Progenitor cell of endocrine pancreas (in vitro differentiated cells): ENCODE measurements around the gene TADA3. TPM values are rescaled to one million over a fixed set of nuclear protein-coding genes. Genes with fewer than 3 reads are reported as not detected.

Source experiments
- DNase-seq: peaks from one replicate; pipeline ENCODE4 v3.0.0; 2021; ENCODE audit warnings: low spot score; ENCODE audit not compliant: unreplicated experiment
- H3K27ac Mint-ChIP-seq: 2 replicates; pipeline ENCODE4 v1.8.0; 2021; ENCODE audit warnings: mild to moderate bottlenecking, moderate library complexity, mixed read lengths
- H3K27me3 Mint-ChIP-seq: 2 replicates; pipeline ENCODE4 v1.8.0; 2021; ENCODE audit warnings: mixed read lengths
- H3K36me3 Mint-ChIP-seq: 2 replicates; pipeline ENCODE4 v1.8.0; 2022; ENCODE audit warnings: mixed read lengths; ENCODE audit not compliant: insufficient read depth
- H3K4me1 Mint-ChIP-seq: 2 replicates; pipeline ENCODE4 v1.8.0; 2021; ENCODE audit warnings: low read depth, mixed read lengths
- H3K4me3 Mint-ChIP-seq: 2 replicates; pipeline ENCODE4 v1.8.0; 2021; ENCODE audit warnings: low read depth, mild to moderate bottlenecking, moderate library complexity, mixed read lengths
- H3K9me3 Mint-ChIP-seq: 2 replicates; pipeline ENCODE4 v1.8.0; 2021; ENCODE audit warnings: low read depth, mixed read lengths
- total RNA-seq: library from RNA; stranded (reverse); gene quantifications from 2 replicates; pipeline ENCODE4 v1.2.1, GENCODE V29; 2021
- TF ChIP-seq, protein P1 (sequence below): fragments of 200-600 bp; sonication (generic); IDR thresholded peaks from one replicate; pipeline ENCODE4 v1.5.0; 2021; ENCODE audit warnings: antibody characterized with exemption, mild to moderate bottlenecking; ENCODE audit not compliant: unreplicated experiment

TADA3 gene
- total RNA-seq, 1 donor from 2014 or later, result 70.8 TPM

DNA sequence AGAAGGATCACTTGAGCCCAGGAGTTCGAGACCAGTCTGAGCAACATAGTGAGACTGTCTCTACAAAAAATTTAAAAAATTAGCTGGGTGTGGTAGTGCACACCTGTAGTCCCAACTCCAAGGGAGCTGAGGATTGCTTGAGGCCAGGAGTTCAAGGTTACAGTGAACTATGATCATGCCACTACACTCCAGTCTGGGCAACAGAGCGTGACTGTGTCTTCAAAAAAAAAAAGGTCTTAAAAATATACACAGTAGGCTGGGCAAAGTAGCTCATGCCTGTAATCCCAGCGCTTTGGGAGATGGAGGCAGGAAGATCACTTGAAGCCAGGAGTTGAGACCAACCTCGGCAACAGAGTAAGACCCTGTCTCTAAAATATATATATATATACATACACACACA is 11.4 kb downstream of the TADA3 start:
- H3K27me3 Mint-ChIP-seq, result no peaks in the 10 kb centered on the region
- H3K27ac Mint-ChIP-seq, result no peak overlapping the region
- H3K4me3 Mint-ChIP-seq, result no peak overlapping the region

GRCh38 chr3:9780458-9780812 is 11.8 kb downstream of the TADA3 start:
- no peaks in the 10 kb centered on the region for H3K4me1 Mint-ChIP-seq
- no peaks in the 10 kb centered on the region for H3K9me3 Mint-ChIP-seq
- no peak overlapping the region for H3K4me3 Mint-ChIP-seq
- no peak for DNase-seq
- TF ChIP-seq, protein P1, sequence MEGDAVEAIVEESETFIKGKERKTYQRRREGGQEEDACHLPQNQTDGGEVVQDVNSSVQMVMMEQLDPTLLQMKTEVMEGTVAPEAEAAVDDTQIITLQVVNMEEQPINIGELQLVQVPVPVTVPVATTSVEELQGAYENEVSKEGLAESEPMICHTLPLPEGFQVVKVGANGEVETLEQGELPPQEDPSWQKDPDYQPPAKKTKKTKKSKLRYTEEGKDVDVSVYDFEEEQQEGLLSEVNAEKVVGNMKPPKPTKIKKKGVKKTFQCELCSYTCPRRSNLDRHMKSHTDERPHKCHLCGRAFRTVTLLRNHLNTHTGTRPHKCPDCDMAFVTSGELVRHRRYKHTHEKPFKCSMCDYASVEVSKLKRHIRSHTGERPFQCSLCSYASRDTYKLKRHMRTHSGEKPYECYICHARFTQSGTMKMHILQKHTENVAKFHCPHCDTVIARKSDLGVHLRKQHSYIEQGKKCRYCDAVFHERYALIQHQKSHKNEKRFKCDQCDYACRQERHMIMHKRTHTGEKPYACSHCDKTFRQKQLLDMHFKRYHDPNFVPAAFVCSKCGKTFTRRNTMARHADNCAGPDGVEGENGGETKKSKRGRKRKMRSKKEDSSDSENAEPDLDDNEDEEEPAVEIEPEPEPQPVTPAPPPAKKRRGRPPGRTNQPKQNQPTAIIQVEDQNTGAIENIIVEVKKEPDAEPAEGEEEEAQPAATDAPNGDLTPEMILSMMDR, result no peak
- H3K27me3 Mint-ChIP-seq, result no peaks in the 10 kb centered on the region
- H3K36me3 Mint-ChIP-seq, result peaks cover 7% of the 10 kb centered on the region
- H3K27ac Mint-ChIP-seq, result no peak overlapping the region

More for the DNA sequence above, 11.4 kb downstream of the TADA3 start:
- TF ChIP-seq, protein P1, result no peak
- Mint-ChIP-seq H3K36me3 (peaks cover 10% of the 10 kb centered on the region), H3K9me3 (no peaks in the 10 kb centered on the region), H3K4me1 (no peaks in the 10 kb centered on the region)
- no peak for DNase-seq

DNA sequence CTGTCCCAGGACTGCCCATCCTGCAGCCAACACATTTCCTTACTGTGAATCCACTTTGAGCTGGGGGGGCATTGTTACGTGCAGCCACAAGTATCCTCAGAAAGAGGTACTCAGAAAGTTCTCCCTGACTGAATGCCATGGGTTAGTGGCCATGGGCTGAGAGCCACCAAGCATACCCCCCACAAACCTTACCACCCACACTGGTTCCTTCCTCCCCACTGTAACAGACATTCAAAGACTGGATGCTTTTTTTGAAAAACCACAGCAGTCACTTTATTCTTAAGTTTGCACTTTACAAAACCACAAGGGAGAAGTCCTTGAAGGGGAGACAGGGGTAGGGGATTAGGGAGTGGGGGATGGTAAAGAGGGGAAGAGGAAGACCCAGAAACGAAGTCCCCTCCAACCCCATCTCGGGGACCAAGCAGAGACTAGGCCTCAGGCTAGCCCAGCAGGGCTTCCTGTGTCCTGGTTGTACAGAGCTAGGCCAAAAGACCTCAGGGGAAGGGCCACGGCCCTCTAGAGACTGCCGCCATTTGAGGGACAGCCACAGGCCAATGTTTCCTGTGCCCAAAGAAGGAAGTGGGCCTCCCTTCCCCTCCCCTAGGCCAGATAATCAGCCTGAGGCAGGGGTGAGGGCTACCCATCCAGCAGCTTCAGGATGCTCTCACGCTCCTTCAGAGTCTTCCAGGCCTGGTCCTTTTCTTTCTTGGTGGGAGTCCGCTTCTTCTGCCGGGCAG is 12.4 kb downstream of the TADA3 start:
- no peak for DNase-seq
- H3K9me3 Mint-ChIP-seq, result no peaks in the 10 kb centered on the region
- no peak overlapping the region for H3K27ac Mint-ChIP-seq
- peaks cover 5% of the 10 kb centered on the region for H3K36me3 Mint-ChIP-seq
- no peak overlapping the region for H3K4me3 Mint-ChIP-seq
- TF ChIP-seq, protein P1, result no peak
- H3K27me3 Mint-ChIP-seq, result no peaks in the 10 kb centered on the region
- H3K4me1 Mint-ChIP-seq, result no peaks in the 10 kb centered on the region

GRCh38 chr3:9779075-9779593 is 13.1 kb downstream of the TADA3 start:
- H3K4me1 Mint-ChIP-seq, result no peaks in the 10 kb centered on the region
- H3K27me3 Mint-ChIP-seq, result no peaks in the 10 kb centered on the region
- peaks cover 3% of the 10 kb centered on the region for H3K36me3 Mint-ChIP-seq
- DNase-seq, result no peak
- H3K27ac Mint-ChIP-seq, result no peak overlapping the region
- no peak overlapping the region for H3K4me3 Mint-ChIP-seq
- no peaks in the 10 kb centered on the region for H3K9me3 Mint-ChIP-seq
- TF ChIP-seq, protein P1, result no peak

DNA sequence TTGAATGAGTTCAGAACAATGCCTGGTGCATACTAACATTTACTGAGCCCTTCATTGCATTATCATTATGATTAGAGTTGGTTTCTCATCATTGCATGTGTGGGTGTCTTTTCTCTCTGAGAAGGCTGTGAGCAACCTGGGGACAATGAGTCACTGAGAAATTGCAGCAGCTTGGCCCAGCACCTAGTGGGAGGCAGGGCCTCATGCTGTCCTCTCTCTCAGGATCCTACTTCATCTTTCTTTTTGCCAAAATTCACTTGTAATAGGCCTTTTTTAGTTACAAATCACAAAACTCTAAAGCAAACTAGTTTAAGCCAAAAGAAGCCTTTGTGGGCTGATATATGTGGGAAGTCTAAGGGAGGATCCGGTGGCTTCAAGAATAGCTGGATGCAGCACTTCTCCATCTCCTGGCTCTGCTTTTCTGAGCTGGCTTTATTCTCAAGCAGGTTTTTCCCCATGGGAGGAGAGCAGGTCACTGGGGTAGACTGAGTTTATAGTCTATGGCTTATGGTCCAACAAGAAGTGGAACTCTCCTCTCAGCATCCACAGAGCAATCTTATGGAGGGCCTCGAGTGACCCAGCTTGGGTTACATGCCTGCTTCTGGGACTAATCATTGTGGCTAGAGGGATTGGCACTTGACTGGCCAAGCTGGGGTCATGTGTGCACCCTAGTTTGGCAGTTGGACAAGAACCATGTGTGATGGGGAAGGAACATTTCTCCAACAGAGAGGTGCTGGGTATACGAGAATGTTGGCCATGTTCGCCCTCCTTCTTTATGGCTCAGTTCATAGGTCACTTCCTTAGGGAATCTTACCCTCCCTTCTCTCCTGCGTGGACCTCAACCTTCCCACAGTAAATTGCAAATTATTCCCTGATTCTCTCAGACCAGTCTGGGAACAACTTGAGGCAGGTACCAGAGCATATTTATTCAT is 13.9 kb downstream of the TADA3 start:
- Mint-ChIP-seq H3K4me1 (no peaks in the 10 kb centered on the region), H3K36me3 (peaks cover 3% of the 10 kb centered on the region), H3K27ac (no peak overlapping the region), H3K4me3 (no peak overlapping the region), H3K27me3 (no peaks in the 10 kb centered on the region), H3K9me3 (no peaks in the 10 kb centered on the region)
- DNase-seq, result no peak
- TF ChIP-seq, protein P1, result no peak
